SU-DHL-6 (cell line): Measurements from ENCODE around the gene NQO2.

ENCODE experiments used
- CTCF ChIP-seq: fragments of 200-600 bp; sonication (generic); IDR thresholded peaks from one replicate; pipeline ENCODE4 v1.5.1; 2017; ENCODE audit warnings: antibody characterized with exemption, mild to moderate bottlenecking, low read length, moderate library complexity; ENCODE audit not compliant: insufficient read depth, poor library complexity, severe bottlenecking
- EZH2phosphoT487 ChIP-seq: fragments of 200-600 bp; sonication (generic), shearing (Covaris generic); conservative IDR thresholded peaks from 2 replicates; pipeline ENCODE4 v1.6.1; 2018; ENCODE audit warnings: mild to moderate bottlenecking, antibody characterized with exemption, low read length, moderate library complexity, mixed read lengths

- TF ChIP-seq CTCF (no peak), EZH2phosphoT487 (no peak)
Measured at GRCh38 chr6:2956930-2957685, 42.6 kb upstream of the NQO2 start.
